Measurements from ENCODE around the gene PTPRG. TPM values are rescaled to one million over a fixed set of nuclear protein-coding genes. Genes with fewer than 3 reads are reported as not detected.

Gene PTPRG
- total RNA-seq, 2 experiments from 2014 or later, result 0.13 to 0.70 TPM

GRCh38 chr3:61875976-61876671 lies 314.8 kb downstream of the PTPRG start:
- H2AFZ ChIP-seq (ENCODE audit: low read length), result no peak overlapping the region
- no TSS peak for BruUV-seq (replicated peaks)

DNA sequence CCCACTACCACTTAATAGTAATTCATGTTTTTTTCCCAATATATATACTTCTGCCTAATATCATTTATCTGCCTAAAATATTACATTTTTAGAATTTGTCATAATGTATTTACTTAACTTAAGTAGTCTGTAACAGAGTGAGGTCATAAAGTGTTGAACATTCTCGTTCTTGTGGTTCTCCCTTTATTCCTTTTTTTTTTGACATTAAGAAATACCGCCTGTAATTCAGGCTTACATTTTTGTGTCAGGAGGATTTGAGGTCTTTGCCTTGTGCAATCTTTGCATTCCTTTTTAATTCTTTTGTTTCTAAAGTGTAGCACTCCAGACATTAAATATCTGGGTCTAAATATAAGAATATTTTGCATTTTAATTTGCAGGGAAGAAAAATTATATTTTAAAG lies 315.4 kb downstream of the PTPRG start:
- no peak overlapping the region for H2AFZ ChIP-seq (ENCODE audit: low read length)
- H4K20me1 ChIP-seq (ENCODE audit: insufficient read depth, low read length), result no peaks in the 10 kb centered on the region
- no peak overlapping the region for H3K27ac ChIP-seq (ENCODE audit: low read depth, low read length, poor library complexity, severe bottlenecking)
- no peaks in the 10 kb centered on the region for H3K9me2 ChIP-seq (ENCODE audit: insufficient read depth, low read length)
- intact Hi-C loops (cut with micrococcal nuclease; ENCODE audit: unreplicated experiment), result no loop called here
- H3K4me2 ChIP-seq (ENCODE audit: low read length), result no peak overlapping the region
- H3K79me2 ChIP-seq (ENCODE audit: insufficient read depth, low read depth, low read length), result no peaks in the 10 kb centered on the region
- no peaks in the 10 kb centered on the region for H3K36me3 ChIP-seq (ENCODE audit: insufficient read depth, low read length)
- ChIA-PET CTCF (ENCODE audit: unreplicated experiment) (no interaction called here), POLR2A (no interaction called here)
- BruUV-seq (replicated peaks), result no TSS peak
- no peak for DNase-seq (ENCODE audit: low spot score)
- H3K4me3 ChIP-seq (ENCODE audit: low read depth, low read length, poor library complexity, severe bottlenecking), result no peak overlapping the region
- TF ChIP-seq CTCF (conservative IDR thresholded peaks at IDR 0.05; ENCODE audit: low read length) (no peak), EZH2phosphoT487 (IDR thresholded peaks at IDR 0.05; ENCODE audit: borderline replicate concordance, low read depth, low read length) (no peak)
- no peaks in the 10 kb centered on the region for H3K4me1 ChIP-seq (ENCODE audit: insufficient read depth, low read length, poor library complexity, severe bottlenecking)
- no peaks in the 10 kb centered on the region for H3K9me3 ChIP-seq (ENCODE audit: low read length)

More at GRCh38 chr3:61875976-61876671, 314.8 kb downstream of the PTPRG start:
- no peak overlapping the region for H3K4me2 ChIP-seq (ENCODE audit: low read length)
- H3K79me2 ChIP-seq (ENCODE audit: insufficient read depth, low read depth, low read length), result no peaks in the 10 kb centered on the region
- ChIA-PET CTCF (ENCODE audit: unreplicated experiment) (no interaction called here), POLR2A (no interaction called here)
- H3K27ac ChIP-seq (ENCODE audit: low read depth, low read length, poor library complexity, severe bottlenecking), result no peak overlapping the region
- H3K9me3 ChIP-seq (ENCODE audit: low read length), result no peaks in the 10 kb centered on the region
- DNase-seq (ENCODE audit: low spot score), result no peak
- TF ChIP-seq EZH2phosphoT487 (IDR thresholded peaks at IDR 0.05; ENCODE audit: borderline replicate concordance, low read depth, low read length) (no peak), CTCF (conservative IDR thresholded peaks at IDR 0.05; ENCODE audit: low read length) (no peak)
- no peaks in the 10 kb centered on the region for H4K20me1 ChIP-seq (ENCODE audit: insufficient read depth, low read length)
- H3K9me2 ChIP-seq (ENCODE audit: insufficient read depth, low read length), result no peaks in the 10 kb centered on the region
- no peak overlapping the region for H3K4me3 ChIP-seq (ENCODE audit: low read depth, low read length, poor library complexity, severe bottlenecking)
- no peaks in the 10 kb centered on the region for H3K36me3 ChIP-seq (ENCODE audit: insufficient read depth, low read length)
- intact Hi-C loops (cut with micrococcal nuclease; ENCODE audit: unreplicated experiment), result no loop called here
- no peaks in the 10 kb centered on the region for H3K4me1 ChIP-seq (ENCODE audit: insufficient read depth, low read length, poor library complexity, severe bottlenecking)

DNA sequence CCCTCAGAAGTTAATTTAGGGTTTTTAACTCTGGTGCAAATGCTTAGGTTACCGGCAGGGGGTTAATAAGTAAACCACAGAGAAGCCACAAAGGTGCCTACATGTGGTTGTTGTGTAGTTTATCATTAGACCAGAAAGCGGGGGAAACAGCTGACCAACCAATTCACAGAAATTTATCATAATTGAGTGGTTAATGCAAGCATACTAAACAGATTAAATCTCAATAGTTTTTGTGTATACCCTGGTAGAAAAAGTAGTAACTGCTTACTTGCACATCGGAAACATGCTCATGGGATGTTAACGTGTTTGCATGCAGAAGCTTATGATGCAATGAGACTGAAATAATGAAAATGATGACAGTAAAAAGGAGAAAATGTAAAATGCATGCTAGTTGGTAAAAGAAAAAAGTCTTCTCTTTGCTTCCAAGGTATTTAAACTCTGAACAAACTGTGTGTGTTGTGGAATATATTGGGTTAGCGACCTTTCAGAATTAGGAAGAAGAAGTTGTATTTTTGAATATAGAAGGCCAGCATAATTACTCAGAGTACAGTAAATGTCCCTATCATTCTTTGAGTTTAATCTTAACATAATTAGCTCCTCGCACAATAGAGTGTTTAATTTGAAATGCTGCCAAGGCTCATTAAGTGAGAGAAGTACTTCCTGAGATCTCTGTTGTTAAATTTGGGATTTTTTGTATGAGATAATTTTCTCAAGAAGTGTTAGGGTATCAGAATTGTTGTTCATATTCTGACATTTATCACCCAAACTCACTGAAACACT lies 316.2 kb downstream of the PTPRG start:
- peak; percentile 8 for DNase-seq (ENCODE audit: low spot score)
- Histone ChIP-seq H3K36me3 (ENCODE audit: insufficient read depth, low read length) (no peaks in the 10 kb centered on the region), H3K4me2 (ENCODE audit: low read length) (no peak overlapping the region), H3K79me2 (ENCODE audit: insufficient read depth, low read depth, low read length) (no peaks in the 10 kb centered on the region), H4K20me1 (ENCODE audit: insufficient read depth, low read length) (no peaks in the 10 kb centered on the region), H3K9me3 (ENCODE audit: low read length) (no peaks in the 10 kb centered on the region), H3K4me3 (ENCODE audit: low read depth, low read length, poor library complexity, severe bottlenecking) (no peak overlapping the region), H3K4me1 (ENCODE audit: insufficient read depth, low read length, poor library complexity, severe bottlenecking) (no peaks in the 10 kb centered on the region), H3K27ac (ENCODE audit: low read depth, low read length, poor library complexity, severe bottlenecking) (no peak overlapping the region), H3K9me2 (ENCODE audit: insufficient read depth, low read length) (no peaks in the 10 kb centered on the region), H2AFZ (ENCODE audit: low read length) (no peak overlapping the region)
- CTCF ChIA-PET (ENCODE audit: unreplicated experiment), result no interaction called here
- TF ChIP-seq EZH2phosphoT487 (IDR thresholded peaks at IDR 0.05; ENCODE audit: borderline replicate concordance, low read depth, low read length) (no peak), CTCF (conservative IDR thresholded peaks at IDR 0.05; ENCODE audit: low read length) (peak; percentile 40; the same call in 1 of the 2 replicates)
- no TSS peak for BruUV-seq (replicated peaks)
- POLR2A ChIA-PET, result no interaction called here
- intact Hi-C loops (cut with micrococcal nuclease; ENCODE audit: unreplicated experiment), result no loop called here
